Activated naive CD8-positive, alpha-beta T cell treated with anti-CD3 and anti-CD28 coated beads, Interleukin-2, amount 50 U/mL, for 24 hours (primary cell): ENCODE measurements around the gene SCUBE2.

Experiments
- ATAC-seq: fragments of 150-1000 bp; cut with Tn5 transposase; one replicate; pipeline ENCODE4 v1.10.0; 2021
- DNase-seq: peaks from one replicate; pipeline ENCODE4 v3.0.0; 2021
- H3K27ac Mint-ChIP-seq: one replicate; pipeline ENCODE4 v1.8.0; 2021; ENCODE audit warnings: mild to moderate bottlenecking, mixed read lengths
- H3K27me3 Mint-ChIP-seq: one replicate; pipeline ENCODE4 v1.8.0; 2021; ENCODE audit warnings: mixed read lengths
- H3K36me3 Mint-ChIP-seq: one replicate; pipeline ENCODE4 v1.8.0; 2021; ENCODE audit warnings: low read depth, mixed read lengths
- H3K4me1 Mint-ChIP-seq: one replicate; pipeline ENCODE4 v1.8.0; 2021; ENCODE audit warnings: mixed read lengths
- H3K4me3 Mint-ChIP-seq: one replicate; pipeline ENCODE4 v1.8.0; 2021; ENCODE audit warnings: mild to moderate bottlenecking, moderate library complexity, mixed read lengths
- H3K9me3 Mint-ChIP-seq: one replicate; pipeline ENCODE4 v1.8.0; 2021; ENCODE audit warnings: mixed read lengths

SCUBE2 gene

DNA sequence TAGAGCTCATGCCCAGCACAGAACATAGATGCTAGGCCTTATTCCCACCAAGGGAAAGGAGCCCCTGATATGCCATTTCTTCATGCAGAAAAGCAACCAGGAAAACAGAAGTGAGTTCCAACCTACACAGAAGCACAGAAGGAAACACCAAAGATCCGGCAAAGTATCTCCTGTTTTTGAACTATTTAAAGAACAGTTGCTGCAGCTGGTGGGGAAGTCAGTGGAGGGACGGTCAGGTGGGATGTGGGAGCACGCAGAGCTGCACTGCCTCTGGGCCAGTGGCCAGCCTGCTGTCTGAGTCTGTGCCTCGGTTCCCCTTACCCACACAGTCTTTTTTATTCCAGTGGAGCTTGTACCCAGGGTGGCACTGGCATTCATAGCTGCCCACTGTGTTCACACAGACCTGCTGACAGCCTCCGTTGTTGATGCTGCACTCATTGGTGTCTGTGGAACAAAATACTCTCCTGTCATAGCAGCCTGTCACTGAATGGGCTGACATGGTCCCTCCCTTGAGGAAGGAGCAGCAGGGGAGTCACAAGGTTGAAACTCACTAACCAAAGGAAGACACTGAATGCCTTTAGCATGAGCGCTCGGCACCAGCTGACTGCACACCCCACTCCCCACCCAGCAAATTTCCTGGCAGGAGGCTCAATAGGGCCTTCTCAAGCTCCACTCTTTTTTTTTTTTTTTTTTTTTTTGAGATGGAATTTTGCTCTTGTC, 37.9 kb downstream of the SCUBE2 start:
- H3K36me3 Mint-ChIP-seq: no peaks in the 10 kb centered on the region
- no peak overlapping the region for H3K27ac Mint-ChIP-seq
- no peak overlapping the region for H3K4me3 Mint-ChIP-seq
- H3K4me1 Mint-ChIP-seq: no peaks in the 10 kb centered on the region
- H3K9me3 Mint-ChIP-seq: no peaks in the 10 kb centered on the region
- H3K27me3 Mint-ChIP-seq: no peaks in the 10 kb centered on the region
- DNase-seq (no peak), ATAC-seq (peak; percentile 24)

DNA sequence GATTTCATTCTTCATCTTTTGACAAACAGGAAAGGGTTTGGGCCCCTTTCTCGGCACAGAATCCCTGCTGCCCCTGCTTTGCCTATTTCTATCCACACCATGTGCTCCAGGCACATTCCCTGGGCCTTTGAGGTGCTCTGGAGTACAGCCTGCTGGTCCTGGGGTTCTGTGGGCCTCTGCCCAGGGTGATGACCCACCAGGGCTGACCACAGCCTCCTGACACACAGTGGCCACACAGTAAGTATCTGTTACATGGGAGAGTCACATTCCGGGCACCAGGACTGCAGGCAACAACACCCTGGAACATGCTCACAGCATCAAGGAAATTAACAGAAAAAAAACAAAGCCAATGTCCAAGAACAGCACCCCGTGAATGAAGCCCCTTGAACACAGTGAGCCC, 39.1 kb downstream of the SCUBE2 start:
- Mint-ChIP-seq H3K4me3 (no peak overlapping the region), H3K4me1 (no peaks in the 10 kb centered on the region), H3K36me3 (no peaks in the 10 kb centered on the region), H3K27me3 (no peaks in the 10 kb centered on the region), H3K27ac (no peak overlapping the region), H3K9me3 (no peaks in the 10 kb centered on the region)
- no peak for ATAC-seq
- DNase-seq: no peak

GRCh38 chr11:9049959-9050358, 41.4 kb downstream of the SCUBE2 start:
- Mint-ChIP-seq H3K9me3 (no peaks in the 10 kb centered on the region), H3K27me3 (no peaks in the 10 kb centered on the region), H3K36me3 (no peaks in the 10 kb centered on the region), H3K4me3 (no peak overlapping the region), H3K27ac (no peak overlapping the region), H3K4me1 (no peaks in the 10 kb centered on the region)
- ATAC-seq (no peak), DNase-seq (no peak)

GRCh38 chr11:9047964-9048523, 43.4 kb downstream of the SCUBE2 start:
- Mint-ChIP-seq H3K27me3 (no peaks in the 10 kb centered on the region), H3K27ac (no peak overlapping the region), H3K36me3 (no peaks in the 10 kb centered on the region), H3K4me1 (no peaks in the 10 kb centered on the region), H3K9me3 (no peaks in the 10 kb centered on the region), H3K4me3 (no peak overlapping the region)
- ATAC-seq (no peak), DNase-seq (no peak)

- Mint-ChIP-seq H3K4me1 (no peaks in the 10 kb centered on the region), H3K36me3 (no peaks in the 10 kb centered on the region), H3K4me3 (no peak overlapping the region), H3K27me3 (no peaks in the 10 kb centered on the region), H3K9me3 (no peaks in the 10 kb centered on the region), H3K27ac (no peak overlapping the region)
- DNase-seq (no peak), ATAC-seq (no peak)
Observed at GRCh38 chr11:9046481-9046880, 44.9 kb downstream of the SCUBE2 start.

DNA sequence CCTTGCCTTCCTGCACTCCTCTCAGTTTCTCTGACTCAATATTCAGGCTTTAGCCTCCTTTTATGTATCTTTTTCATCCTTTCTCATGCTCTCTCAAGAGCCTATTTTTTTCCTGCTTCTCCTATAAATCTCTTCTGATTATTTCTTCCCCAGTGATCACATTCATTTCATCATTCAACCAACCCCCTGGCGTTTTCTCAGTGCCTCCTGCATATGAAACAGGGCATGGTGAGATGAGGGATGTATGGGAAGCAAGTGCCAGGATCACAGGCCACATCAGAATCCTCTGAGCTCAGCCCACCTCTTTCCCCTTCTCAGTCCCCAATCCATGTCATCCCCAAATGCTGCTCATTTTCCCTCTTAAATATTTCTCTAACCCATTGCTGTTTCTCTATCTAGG, 48.9 kb downstream of the SCUBE2 start:
- H3K4me1 Mint-ChIP-seq: peaks cover 2% of the 10 kb centered on the region
- H3K4me3 Mint-ChIP-seq: no peak overlapping the region
- peaks cover 4% of the 10 kb centered on the region for H3K27me3 Mint-ChIP-seq
- no peak for ATAC-seq
- H3K27ac Mint-ChIP-seq: no peak overlapping the region
- no peaks in the 10 kb centered on the region for H3K9me3 Mint-ChIP-seq
- no peaks in the 10 kb centered on the region for H3K36me3 Mint-ChIP-seq
- no peak for DNase-seq

DNA sequence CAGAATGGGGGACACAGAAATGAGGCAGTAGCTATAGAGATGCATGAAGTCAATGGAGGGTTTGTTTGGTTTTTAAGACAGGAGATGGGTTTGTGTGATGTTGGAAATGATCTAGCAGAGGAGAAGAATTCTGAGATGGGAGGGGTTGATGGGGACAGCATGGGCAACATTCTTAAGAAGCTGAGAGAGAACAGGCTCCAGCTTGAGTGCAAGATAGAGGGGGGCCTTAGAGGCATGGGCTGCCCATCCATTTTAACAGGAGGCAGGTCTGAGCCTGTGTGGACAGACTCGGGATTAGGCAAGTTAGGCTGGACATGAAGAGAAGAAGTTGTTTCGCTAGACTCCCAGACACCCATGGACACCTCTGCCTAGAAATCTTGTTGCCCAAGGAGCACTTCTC, 49.7 kb downstream of the SCUBE2 start:
- Mint-ChIP-seq H3K36me3 (no peaks in the 10 kb centered on the region), H3K4me3 (no peak overlapping the region), H3K4me1 (peaks cover 2% of the 10 kb centered on the region), H3K27ac (no peak overlapping the region), H3K27me3 (peaks cover 4% of the 10 kb centered on the region), H3K9me3 (no peaks in the 10 kb centered on the region)
- no peak for DNase-seq
- no peak for ATAC-seq

GRCh38 chr11:9040410-9040809, 51.0 kb downstream of the SCUBE2 start:
- Mint-ChIP-seq H3K4me1 (peaks cover 2% of the 10 kb centered on the region), H3K27me3 (peaks cover 4% of the 10 kb centered on the region), H3K4me3 (no peak overlapping the region), H3K9me3 (no peaks in the 10 kb centered on the region), H3K27ac (no peak overlapping the region), H3K36me3 (no peaks in the 10 kb centered on the region)
- DNase-seq: no peak
- no peak for ATAC-seq

GRCh38 chr11:9039863-9040262, 51.5 kb downstream of the SCUBE2 start:
- Mint-ChIP-seq H3K36me3 (no peaks in the 10 kb centered on the region), H3K27ac (no peak overlapping the region)

DNA sequence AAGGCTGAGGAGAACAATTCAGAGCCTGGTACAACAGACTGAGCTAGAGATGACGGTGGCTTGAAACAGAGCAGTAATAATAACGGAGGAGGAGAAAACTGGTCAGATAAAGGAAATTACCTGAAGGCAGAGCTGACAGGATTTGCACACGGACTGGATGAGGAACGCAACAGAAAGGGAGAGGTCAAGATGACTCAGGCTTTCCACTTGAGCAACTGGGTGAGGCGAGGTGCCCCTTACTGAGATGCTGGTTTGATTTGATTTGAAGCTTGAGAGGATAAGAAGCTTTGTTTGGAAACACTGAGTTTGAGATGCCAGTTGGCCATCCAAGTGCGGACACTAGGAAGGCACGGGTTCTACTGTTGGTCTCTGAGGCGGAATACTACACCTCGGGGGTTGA, 52.2 kb downstream of the SCUBE2 start:
- Mint-ChIP-seq H3K9me3 (no peaks in the 10 kb centered on the region), H3K4me1 (peaks cover 2% of the 10 kb centered on the region), H3K27me3 (peaks cover 4% of the 10 kb centered on the region), H3K4me3 (no peak overlapping the region), H3K27ac (no peak overlapping the region), H3K36me3 (no peaks in the 10 kb centered on the region)
- DNase-seq (no peak), ATAC-seq (peak; percentile 28)

More at GRCh38 chr11:9039863-9040262, 51.5 kb downstream of the SCUBE2 start:
- H3K27me3 Mint-ChIP-seq: peaks cover 4% of the 10 kb centered on the region
- ATAC-seq: no peak
- peaks cover 2% of the 10 kb centered on the region for H3K4me1 Mint-ChIP-seq
- no peaks in the 10 kb centered on the region for H3K9me3 Mint-ChIP-seq
- no peak overlapping the region for H3K4me3 Mint-ChIP-seq
- DNase-seq: no peak

DNA sequence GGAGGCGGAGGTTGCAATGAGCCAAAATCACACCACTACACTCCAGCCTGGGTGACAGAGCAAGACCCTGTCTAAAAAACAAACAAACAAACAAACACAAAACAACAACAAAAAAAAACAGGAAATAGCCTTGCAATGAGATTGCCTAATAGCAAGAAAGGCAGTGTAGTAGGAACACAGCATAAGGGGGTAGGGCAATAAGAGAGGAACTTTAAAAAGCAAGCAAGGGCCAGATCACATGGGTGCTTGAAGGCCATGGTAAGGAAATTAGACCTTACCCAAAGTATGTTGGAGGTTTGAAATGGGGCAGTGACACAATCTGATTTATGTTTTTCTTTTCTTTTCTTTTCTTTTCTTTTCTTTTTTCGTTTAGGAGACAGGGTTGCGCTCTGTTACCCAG, 52.9 kb downstream of the SCUBE2 start:
- peaks cover 4% of the 10 kb centered on the region for H3K27me3 Mint-ChIP-seq

DNA sequence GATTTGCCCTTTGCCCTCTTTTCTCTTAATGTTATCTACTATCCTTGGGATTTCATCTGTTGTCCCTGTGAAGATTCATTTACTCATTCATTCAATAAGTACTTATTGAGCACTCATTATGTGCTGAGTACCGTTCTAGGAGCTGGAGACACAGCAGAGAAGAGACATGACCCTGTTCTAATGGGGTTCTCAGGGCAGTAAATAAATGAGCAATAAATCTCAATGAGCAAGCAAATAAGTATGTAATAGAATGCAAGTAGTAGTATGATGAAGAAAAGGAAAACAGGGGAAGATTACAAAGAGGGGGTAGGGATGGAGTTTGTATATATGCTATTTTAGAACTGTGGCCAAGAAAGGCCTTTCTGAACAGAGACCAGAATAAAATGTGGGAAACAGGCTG, 53.4 kb downstream of the SCUBE2 start:
- no peak overlapping the region for H3K27ac Mint-ChIP-seq
- H3K36me3 Mint-ChIP-seq: no peaks in the 10 kb centered on the region
- DNase-seq (no peak), ATAC-seq (no peak)
- H3K9me3 Mint-ChIP-seq: no peaks in the 10 kb centered on the region
- peaks cover 4% of the 10 kb centered on the region for H3K27me3 Mint-ChIP-seq
- peaks cover 2% of the 10 kb centered on the region for H3K4me1 Mint-ChIP-seq
- no peak overlapping the region for H3K4me3 Mint-ChIP-seq

More for the DNA sequence above, 52.9 kb downstream of the SCUBE2 start:
- H3K4me1 Mint-ChIP-seq: peaks cover 2% of the 10 kb centered on the region
- H3K4me3 Mint-ChIP-seq: no peak overlapping the region
- H3K9me3 Mint-ChIP-seq: no peaks in the 10 kb centered on the region
- no peak overlapping the region for H3K27ac Mint-ChIP-seq
- no peak for ATAC-seq
- no peaks in the 10 kb centered on the region for H3K36me3 Mint-ChIP-seq
- DNase-seq: no peak

GRCh38 chr11:9037046-9037780, 54.2 kb downstream of the SCUBE2 start:
- Mint-ChIP-seq H3K27me3 (peaks cover 4% of the 10 kb centered on the region), H3K4me1 (peaks cover 2% of the 10 kb centered on the region), H3K4me3 (no peak overlapping the region), H3K27ac (no peak overlapping the region), H3K9me3 (no peaks in the 10 kb centered on the region), H3K36me3 (no peaks in the 10 kb centered on the region)
- no peak for DNase-seq
- no peak for ATAC-seq

DNA sequence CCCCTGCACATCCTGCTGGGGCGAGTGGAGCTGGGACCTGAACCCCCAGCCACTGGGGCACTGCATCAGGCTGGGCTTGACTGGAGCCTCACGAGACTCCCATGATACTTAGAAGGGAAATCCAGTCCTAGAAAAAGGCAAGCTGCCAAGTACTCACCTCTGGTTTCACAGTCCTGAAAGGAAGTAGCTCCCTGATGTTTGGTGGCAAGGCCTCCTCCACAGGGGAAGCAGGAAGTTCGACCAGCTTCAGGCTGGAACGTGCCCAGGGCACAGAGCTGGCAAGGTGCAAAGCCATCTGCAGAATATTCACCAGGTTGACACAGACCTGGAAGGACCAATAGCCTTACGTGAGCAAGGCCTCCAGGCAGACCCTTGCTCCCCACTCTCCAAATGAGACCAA, 60.8 kb downstream of the SCUBE2 start:
- peaks cover 2% of the 10 kb centered on the region for H3K27me3 Mint-ChIP-seq
- no peak overlapping the region for H3K4me3 Mint-ChIP-seq
- H3K36me3 Mint-ChIP-seq: no peaks in the 10 kb centered on the region
- no peak for ATAC-seq
- H3K27ac Mint-ChIP-seq: no peak overlapping the region
- no peaks in the 10 kb centered on the region for H3K4me1 Mint-ChIP-seq
- DNase-seq: no peak
- no peaks in the 10 kb centered on the region for H3K9me3 Mint-ChIP-seq

- Mint-ChIP-seq H3K27ac (no peak overlapping the region), H3K4me1 (no peaks in the 10 kb centered on the region), H3K36me3 (no peaks in the 10 kb centered on the region), H3K27me3 (peaks cover 4% of the 10 kb centered on the region), H3K4me3 (no peak overlapping the region), H3K9me3 (no peaks in the 10 kb centered on the region)
- DNase-seq: no peak
- no peak for ATAC-seq
Observed at GRCh38 chr11:9029422-9029821, 62.0 kb downstream of the SCUBE2 start.
